HL-60 (cell line): ENCODE results near the gene SH3RF3.

Experiments used
- CTCF ChIP-seq: IDR thresholded peaks from one replicate; pipeline ENCODE4 v1.5.1; 2011; ENCODE audit warnings: low read length, control low read depth, inconsistent platforms; ENCODE audit not compliant: insufficient read depth
- POLR2AphosphoS5 ChIP-seq: IDR thresholded peaks from 2 replicates; pipeline ENCODE4 v1.6.1; 2012; ENCODE audit warnings: low read depth

GRCh38 chr2:109197491-109198418, 68.8 kb downstream of the SH3RF3 start:
- TF ChIP-seq CTCF (no peak), POLR2AphosphoS5 (no peak)
